ACHN (cell line): Measurements from ENCODE around the gene ASB18.
A peak's percentile ranks its signal among the peaks of the same experiment; 100 is the strongest.

ENCODE experiments used
- DNase-seq: peaks from one replicate; pipeline ENCODE4 v3.0.0-alpha.2; 2015
- in situ Hi-C: cut with HindIII; loops from 2 replicates; pipeline ENCODE4 v1.10.0; 2017; ENCODE audit warnings: low sequenced_read_pairs, low pct_ligation_motif_present, low pct_unique_long_range_greater_than_20kb

Gene ASB18

GRCh38 chr2:236264256-236264655, at the start of gene ASB18:
Gene ASB18 (minus strand): TSS chr2:236264406. CDS start chr2:236264345, 61 bp downstream.
- in situ Hi-C loops: no loop called here
- DNase-seq: no peak

GRCh38 chr2:236311286-236311685, 47.1 kb upstream of the ASB18 start:
- DNase-seq: no peak

GRCh38 chr2:236309669-236310029, 45.4 kb upstream of the ASB18 start:
- in situ Hi-C loops: no loop called here
- DNase-seq: peak; percentile 31

More at GRCh38 chr2:236311286-236311685, 47.1 kb upstream of the ASB18 start:
- in situ Hi-C loops: no loop called here

GRCh38 chr2:236308855-236309668, 44.9 kb upstream of the ASB18 start:
- in situ Hi-C loops: no loop called here
- DNase-seq: no peak

- in situ Hi-C loops: no loop called here
- no peak for DNase-seq
Measured at GRCh38 chr2:236307641-236308040, 43.4 kb upstream of the ASB18 start.

- in situ Hi-C loops: no loop called here
- no peak for DNase-seq
Measured at GRCh38 chr2:236306825-236307540, 42.8 kb upstream of the ASB18 start.

- DNase-seq: no peak
Measured at GRCh38 chr2:236305964-236306605, 41.9 kb upstream of the ASB18 start.

GRCh38 chr2:236305531-236305930, 41.3 kb upstream of the ASB18 start:
- no peak for DNase-seq
- in situ Hi-C loops: no loop called here

More at GRCh38 chr2:236305964-236306605, 41.9 kb upstream of the ASB18 start:
- in situ Hi-C loops: no loop called here

GRCh38 chr2:236303935-236304334, 39.7 kb upstream of the ASB18 start:
- in situ Hi-C loops: no loop called here
- no peak for DNase-seq

- DNase-seq: no peak
- in situ Hi-C loops: no loop called here
Measured at GRCh38 chr2:236302555-236302954, 38.3 kb upstream of the ASB18 start.

- no peak for DNase-seq
- in situ Hi-C loops: no loop called here
Measured at GRCh38 chr2:236298924-236299475, 34.8 kb upstream of the ASB18 start.

- in situ Hi-C loops: no loop called here
Measured at GRCh38 chr2:236295481-236295880, 31.3 kb upstream of the ASB18 start.

GRCh38 chr2:236294647-236295046, 30.4 kb upstream of the ASB18 start:
- in situ Hi-C loops: no loop called here
- DNase-seq: no peak

More at GRCh38 chr2:236295481-236295880, 31.3 kb upstream of the ASB18 start:
- no peak for DNase-seq

- no peak for DNase-seq
- in situ Hi-C loops: no loop called here
Measured at GRCh38 chr2:236293241-236293810, 29.1 kb upstream of the ASB18 start.

GRCh38 chr2:236291911-236292310, 27.7 kb upstream of the ASB18 start:
- in situ Hi-C loops: no loop called here
- DNase-seq: no peak

- in situ Hi-C loops: no loop called here
- no peak for DNase-seq
Measured at GRCh38 chr2:236291476-236291875, 27.3 kb upstream of the ASB18 start.

GRCh38 chr2:236290742-236291425, 26.7 kb upstream of the ASB18 start:
- in situ Hi-C loops: no loop called here
- no peak for DNase-seq

- in situ Hi-C loops: no loop called here
- DNase-seq: no peak
Measured at GRCh38 chr2:236289766-236290462, 25.7 kb upstream of the ASB18 start.
